Hematopoietic multipotent progenitor cell treated with erythropoietin and hydrocortisone succinate and interleukin-3 and kit ligand, for 15 days (in vitro differentiated cells): ENCODE data around the gene DLGAP3.

ENCODE experiments used
- DNase-seq: peaks from one replicate; pipeline ENCODE4 v3.0.0-alpha.2; 2015; ENCODE audit warnings: low spot score

The DLGAP3 gene

GRCh38 chr1:34928066-34928696, 1.3 kb downstream of the DLGAP3 start:
- no peak for DNase-seq

GRCh38 chr1:34927316-34927715, 2.1 kb downstream of the DLGAP3 start:
- no peak for DNase-seq

DNA sequence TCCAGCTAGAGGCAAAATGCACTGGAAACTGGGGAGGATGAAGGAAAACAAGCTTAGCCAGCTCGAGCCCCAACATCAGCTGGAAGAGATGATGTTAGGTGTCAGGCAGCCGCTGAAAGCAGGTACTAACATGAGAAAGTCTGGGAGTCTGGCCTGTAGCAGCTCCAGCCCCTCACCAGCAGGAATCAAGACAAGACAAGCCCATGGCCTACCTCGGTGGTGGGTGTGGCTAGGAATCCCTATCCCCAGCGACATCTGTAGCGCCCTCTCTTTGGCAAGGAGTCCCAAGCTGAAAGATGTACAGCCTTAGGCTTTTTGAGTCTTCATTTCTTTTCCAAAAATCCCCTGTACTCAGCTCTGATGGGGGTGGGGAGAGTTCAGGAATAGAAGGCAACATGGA, 2.6 kb downstream of the DLGAP3 start:
- DNase-seq, result no peak

DNA sequence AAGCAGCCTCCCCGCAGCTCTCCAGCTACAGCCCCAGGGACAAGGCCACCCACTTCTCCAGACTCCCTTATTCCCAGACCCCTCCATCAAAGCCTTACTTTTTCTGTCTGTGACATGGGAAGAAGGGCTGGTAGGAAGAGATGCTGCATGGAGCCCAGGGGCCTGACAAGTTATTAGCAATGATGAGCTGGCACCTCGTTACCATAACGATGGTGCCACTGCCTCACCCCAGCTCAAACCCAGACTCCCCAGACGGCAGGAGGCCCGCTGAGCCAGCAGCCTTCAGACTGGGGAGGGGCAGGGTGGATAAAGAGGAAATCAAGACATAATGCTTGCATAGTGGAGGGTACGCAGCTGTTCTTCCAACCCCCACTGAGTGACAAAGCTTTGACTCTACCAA, 3.3 kb downstream of the DLGAP3 start:
- DNase-seq, result no peak

DNA sequence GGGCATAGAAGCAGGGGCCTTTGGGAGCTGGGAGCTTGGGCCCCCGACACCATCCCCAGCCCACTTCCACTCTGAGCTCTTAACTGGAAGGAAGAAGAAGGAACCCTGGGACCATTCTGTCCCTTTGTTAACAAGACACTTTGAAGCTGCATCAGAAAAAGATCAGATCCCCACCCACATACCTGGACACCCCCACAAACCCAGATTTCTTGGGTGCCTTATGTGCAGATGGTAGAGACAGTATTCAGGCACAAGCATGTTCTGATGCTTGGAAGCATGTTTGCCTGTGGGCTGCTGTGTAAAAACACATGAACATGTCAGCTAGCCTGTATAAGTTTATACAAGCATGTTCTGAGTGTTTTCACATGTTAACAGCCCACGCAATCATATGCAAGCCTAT, 3.7 kb downstream of the DLGAP3 start:
- DNase-seq, result no peak

- DNase-seq, result no peak
Measured at GRCh38 chr1:34924759-34925555, 4.5 kb downstream of the DLGAP3 start.

DNA sequence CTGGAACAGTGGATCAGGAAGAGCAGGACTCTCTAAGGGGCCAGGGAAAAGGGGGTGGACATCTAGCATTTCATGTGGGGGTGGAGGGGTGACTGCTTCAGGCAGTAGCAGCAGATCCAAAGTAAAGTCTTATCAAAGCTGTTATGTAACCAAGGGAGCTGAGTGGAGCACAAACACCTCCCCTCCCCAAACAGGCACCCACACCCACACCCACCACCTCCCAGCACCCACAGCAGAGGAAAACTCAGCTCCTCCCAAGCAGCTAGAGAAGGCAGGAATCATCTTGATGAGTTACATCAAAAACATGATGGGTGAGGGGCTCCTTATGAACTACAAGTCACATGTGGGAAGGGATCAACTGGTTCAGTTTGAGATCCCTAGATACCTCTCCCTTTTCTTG, 6.0 kb downstream of the DLGAP3 start:
- no peak for DNase-seq

- DNase-seq, result no peak
Measured at GRCh38 chr1:34918977-34919561, 10.4 kb downstream of the DLGAP3 start.

GRCh38 chr1:34918386-34918976, 11.0 kb downstream of the DLGAP3 start:
- DNase-seq, result no peak

DNA sequence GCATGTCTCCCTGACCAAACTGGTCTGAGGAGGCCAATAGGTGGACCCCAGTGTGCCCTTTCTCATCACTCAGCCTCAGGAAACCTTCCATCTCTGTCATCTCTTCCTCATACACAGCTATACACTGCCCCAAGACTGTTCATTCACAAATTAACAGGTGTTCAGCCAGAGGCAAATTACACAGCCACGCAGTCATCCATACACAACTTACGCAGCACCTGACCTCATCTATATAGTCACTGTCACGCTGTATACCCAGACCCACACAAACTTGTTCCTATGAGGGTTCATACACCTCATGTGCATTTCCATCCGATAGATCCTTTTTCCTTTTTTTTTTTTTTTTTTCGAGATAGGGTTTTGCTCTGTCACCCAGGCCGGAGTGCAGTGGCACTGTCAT, 12.4 kb downstream of the DLGAP3 start:
- no peak for DNase-seq

GRCh38 chr1:34916104-34916503, 13.3 kb downstream of the DLGAP3 start:
- DNase-seq, result no peak

GRCh38 chr1:34915521-34915920, 13.9 kb downstream of the DLGAP3 start:
- no peak for DNase-seq

- no peak for DNase-seq
Measured at GRCh38 chr1:34914958-34915357, 14.5 kb downstream of the DLGAP3 start.

GRCh38 chr1:34911465-34911864, 18.0 kb downstream of the DLGAP3 start:
- DNase-seq, result no peak

- DNase-seq, result no peak
Measured at GRCh38 chr1:34910425-34910824, 19.0 kb downstream of the DLGAP3 start.

- DNase-seq, result no peak
Measured at GRCh38 chr1:34908369-34908768, 21.1 kb downstream of the DLGAP3 start.

- DNase-seq, result no peak
Measured at GRCh38 chr1:34907487-34908090, 21.9 kb downstream of the DLGAP3 start.

DNA sequence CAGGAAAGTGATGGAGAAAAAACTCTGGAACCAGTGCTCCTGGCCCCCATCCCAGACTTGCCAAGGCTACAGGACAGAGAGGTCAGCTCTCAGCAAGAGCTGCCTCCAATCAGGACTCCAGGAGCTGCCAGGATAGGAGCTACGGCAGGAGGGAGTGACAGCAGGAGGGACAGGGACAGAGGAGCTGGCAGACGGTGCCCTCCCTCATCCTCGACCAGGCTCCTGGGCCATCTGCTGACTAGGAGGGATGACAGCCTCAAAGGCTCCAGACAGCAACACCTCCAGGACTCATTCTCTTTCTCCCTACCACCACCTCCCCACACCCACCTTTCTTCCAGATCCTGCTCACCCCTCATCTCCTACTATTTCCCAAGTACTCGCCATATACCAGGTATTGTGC, 22.7 kb downstream of the DLGAP3 start:
- no peak for DNase-seq

DNA sequence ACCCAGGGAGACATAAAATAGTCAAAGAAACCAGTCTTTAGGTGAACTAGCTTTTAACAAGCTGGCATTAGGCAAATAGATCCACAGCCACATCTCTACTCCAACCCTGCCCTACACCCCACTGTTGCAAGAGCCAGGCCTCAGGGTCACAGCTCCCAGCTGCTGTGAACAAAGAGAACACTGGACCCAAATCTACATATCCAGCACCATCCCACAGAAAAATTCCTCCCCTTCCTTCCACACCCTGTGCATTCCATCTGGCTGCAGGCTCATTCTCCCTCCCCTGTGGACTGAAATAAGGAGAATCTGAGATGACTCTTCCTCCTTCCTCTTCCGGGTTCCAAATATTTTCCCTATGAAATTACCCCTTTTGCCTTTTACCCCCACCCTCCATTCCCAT, 23.2 kb downstream of the DLGAP3 start:
- DNase-seq, result no peak

DNA sequence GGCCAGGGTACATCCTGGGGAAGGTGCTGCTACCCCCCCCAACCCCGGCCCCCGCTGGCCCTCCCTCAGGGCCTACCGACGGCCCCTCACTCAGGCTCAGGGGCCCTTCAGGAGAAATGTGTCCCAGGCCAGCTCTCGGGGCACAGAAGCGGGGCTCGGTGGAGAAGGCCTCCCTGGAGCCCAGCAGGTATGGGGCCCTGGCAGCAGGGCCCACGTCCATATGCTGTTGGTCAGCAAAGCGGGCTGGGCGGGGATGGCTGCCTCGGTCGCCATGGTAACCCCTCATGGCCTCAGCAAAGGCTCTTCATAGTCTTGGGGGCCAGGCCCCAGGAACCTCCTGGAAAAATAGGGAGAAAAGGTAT, 24.4 kb downstream of the DLGAP3 start:
- no peak for DNase-seq

- DNase-seq, result no peak
Measured at GRCh38 chr1:34904236-34905097, 25.0 kb downstream of the DLGAP3 start.

DNA sequence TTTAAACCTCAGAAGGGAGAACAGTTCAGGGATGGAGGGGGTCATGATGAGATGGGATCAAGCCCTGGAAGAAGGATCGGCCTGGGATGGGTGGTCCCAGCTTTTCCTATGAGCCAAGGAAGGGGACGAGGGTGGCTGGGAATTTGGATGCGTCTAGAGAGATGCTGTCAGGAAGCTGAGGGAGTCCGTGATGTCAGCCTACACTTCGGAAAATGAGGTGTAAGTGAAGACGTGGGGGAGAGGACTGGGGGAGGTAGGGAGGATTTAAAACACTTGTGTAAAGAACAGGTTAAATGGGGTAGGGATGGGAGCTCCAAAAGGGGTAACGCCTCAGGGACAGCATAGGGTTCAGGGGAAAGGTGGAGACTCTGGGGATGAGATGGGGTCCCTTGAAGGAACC, 27.5 kb downstream of the DLGAP3 start:
- no peak for DNase-seq
